ENCODE results near the gene SACM1L.

DNA sequence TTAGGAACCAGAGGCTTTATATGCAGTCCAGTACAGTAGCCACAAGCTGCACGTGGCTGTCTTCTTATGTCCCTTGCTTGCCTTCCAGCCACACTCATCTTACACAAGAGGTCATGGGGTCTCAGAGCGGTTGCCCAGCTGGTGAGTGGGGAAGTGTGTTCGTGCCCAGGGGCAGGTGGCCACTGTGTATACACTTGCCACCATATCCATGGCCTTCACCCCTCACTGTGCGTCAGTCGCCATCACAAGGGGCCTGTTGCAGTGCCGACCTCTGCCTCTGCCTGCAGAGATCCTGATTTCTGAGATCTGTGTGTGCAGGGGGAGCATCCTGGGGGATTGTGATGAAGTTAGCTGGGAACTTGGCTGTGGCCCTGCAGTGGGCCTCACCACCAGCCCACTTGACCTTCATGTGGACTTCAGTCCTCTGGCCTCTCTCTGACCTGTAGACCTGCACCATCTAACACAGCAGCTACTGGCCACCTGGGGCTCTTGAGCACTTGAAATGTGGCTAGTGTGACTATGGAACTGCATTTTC, 43.1 kb upstream of the SACM1L start:
- no peak for TF ChIP-seq POLR2A (IDR thresholded peaks at IDR 0.05; ENCODE audit: control extremely low read depth in 1 of 2, low read depth in 2 of 2, low read length in 2 of 2)
- TF ChIP-seq, protein P1, sequence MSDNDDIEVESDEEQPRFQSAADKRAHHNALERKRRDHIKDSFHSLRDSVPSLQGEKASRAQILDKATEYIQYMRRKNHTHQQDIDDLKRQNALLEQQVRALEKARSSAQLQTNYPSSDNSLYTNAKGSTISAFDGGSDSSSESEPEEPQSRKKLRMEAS (IDR thresholded peaks at IDR 0.05) = no peak
- no peak for TF ChIP-seq SAP30 (IDR thresholded peaks at IDR 0.05; ENCODE audit: insufficient read depth, insufficient replicate concordance, low read length)

Measured in H1 (cell line).